ENCODE measurements around the gene SAMD14.

DNA sequence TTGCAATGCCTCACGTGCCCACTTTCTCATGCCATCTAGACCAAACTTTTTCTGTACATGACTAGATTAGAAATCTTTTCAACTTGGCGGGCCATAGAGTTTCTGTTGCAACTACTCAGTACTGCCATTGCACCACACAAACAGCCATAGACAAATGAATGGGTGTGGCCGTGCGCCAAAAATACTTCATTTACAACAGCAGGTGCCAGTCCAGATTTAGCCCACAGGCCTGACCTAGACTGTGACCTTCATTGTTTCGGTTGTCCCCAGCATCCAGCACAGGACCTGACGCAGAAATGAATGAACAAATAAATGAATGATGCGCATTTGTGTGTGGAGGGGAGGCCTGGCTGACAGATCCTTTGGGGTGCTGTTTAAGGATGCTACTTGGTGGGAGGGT, 49.1 kb downstream of the SAMD14 start:
- TF ChIP-seq POLR2A (IDR thresholded peaks at IDR 0.05) = no peak
- TF ChIP-seq, protein P1, sequence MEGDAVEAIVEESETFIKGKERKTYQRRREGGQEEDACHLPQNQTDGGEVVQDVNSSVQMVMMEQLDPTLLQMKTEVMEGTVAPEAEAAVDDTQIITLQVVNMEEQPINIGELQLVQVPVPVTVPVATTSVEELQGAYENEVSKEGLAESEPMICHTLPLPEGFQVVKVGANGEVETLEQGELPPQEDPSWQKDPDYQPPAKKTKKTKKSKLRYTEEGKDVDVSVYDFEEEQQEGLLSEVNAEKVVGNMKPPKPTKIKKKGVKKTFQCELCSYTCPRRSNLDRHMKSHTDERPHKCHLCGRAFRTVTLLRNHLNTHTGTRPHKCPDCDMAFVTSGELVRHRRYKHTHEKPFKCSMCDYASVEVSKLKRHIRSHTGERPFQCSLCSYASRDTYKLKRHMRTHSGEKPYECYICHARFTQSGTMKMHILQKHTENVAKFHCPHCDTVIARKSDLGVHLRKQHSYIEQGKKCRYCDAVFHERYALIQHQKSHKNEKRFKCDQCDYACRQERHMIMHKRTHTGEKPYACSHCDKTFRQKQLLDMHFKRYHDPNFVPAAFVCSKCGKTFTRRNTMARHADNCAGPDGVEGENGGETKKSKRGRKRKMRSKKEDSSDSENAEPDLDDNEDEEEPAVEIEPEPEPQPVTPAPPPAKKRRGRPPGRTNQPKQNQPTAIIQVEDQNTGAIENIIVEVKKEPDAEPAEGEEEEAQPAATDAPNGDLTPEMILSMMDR (IDR thresholded peaks at IDR 0.05) = no peak
